Neural cell (in vitro differentiated cells): ENCODE results near the gene WWC1. TPM values are rescaled to one million over a fixed set of nuclear protein-coding genes. Genes with fewer than 3 reads are reported as not detected.

Experiments
- H2AFZ ChIP-seq: fragments of 200-600, 300-800 bp; sonication (generic), shearing (Covaris generic); 2 replicates; pipeline ENCODE4 v1.6.0; 2014; ENCODE audit warnings: low read depth, mild to moderate bottlenecking, antibody characterized with exemption, low read length, moderate library complexity
- H3F3A ChIP-seq: fragments of 200-600 bp; shearing (Covaris generic); 2 replicates; pipeline ENCODE4 v1.6.1; 2016; ENCODE audit warnings: mild to moderate bottlenecking, moderate library complexity, mixed read lengths, antibody characterized with exemption, low read length; ENCODE audit not compliant: insufficient read depth, poor library complexity, severe bottlenecking
- H3K27ac ChIP-seq: fragments of 200-600, 300-800 bp; sonication (generic), shearing (Covaris generic); 2 replicates; pipeline ENCODE4 v1.5.1; 2014; ENCODE audit warnings: mild to moderate bottlenecking, low read length, moderate library complexity
- H3K27me3 ChIP-seq: fragments of 300-800, 200-600 bp; sonication (generic), shearing (Covaris generic); 2 replicates; pipeline ENCODE4 v1.6.0; 2014; ENCODE audit warnings: mild to moderate bottlenecking, low read depth, low read length, moderate library complexity; ENCODE audit not compliant: insufficient read depth
- H3K36me3 ChIP-seq: fragments of 300-800, 200-600 bp; sonication (generic), shearing (Covaris generic); 2 replicates; pipeline ENCODE4 v1.5.1; 2014; ENCODE audit warnings: mild to moderate bottlenecking, antibody characterized with exemption, low read length, moderate library complexity; ENCODE audit not compliant: insufficient read depth
- H3K4me2 ChIP-seq: fragments of 300-800, 200-600 bp; sonication (generic), shearing (Covaris generic); 2 replicates; pipeline ENCODE4 v1.6.0; 2014; ENCODE audit warnings: mild to moderate bottlenecking, low read length
- H3K4me3 ChIP-seq: fragments of 300-800, 200-600 bp; sonication (generic), shearing (Covaris generic); 2 replicates; pipeline ENCODE4 v1.5.1; 2014; ENCODE audit warnings: mild to moderate bottlenecking, low read length, moderate library complexity
- H3K79me2 ChIP-seq: fragments of 200-600 bp; shearing (Covaris generic); replicated peaks from 2 replicates; pipeline ENCODE4 v1.6.0; 2014; ENCODE audit warnings: mild to moderate bottlenecking, low read length, moderate library complexity; ENCODE audit not compliant: insufficient read depth
- H3K9ac ChIP-seq: fragments of 300-800, 200-600 bp; sonication (generic), shearing (Covaris generic); 2 replicates; pipeline ENCODE4 v1.6.1; 2016; ENCODE audit warnings: mild to moderate bottlenecking, low read length, mixed read lengths
- H3K9me2 ChIP-seq: fragments of 200-600 bp; shearing (Covaris generic); 2 replicates; pipeline ENCODE4 v1.6.1; 2016; ENCODE audit warnings: mild to moderate bottlenecking, low read length, mixed read lengths; ENCODE audit not compliant: insufficient read depth
- H3K9me3 ChIP-seq: fragments of 200-600, 300-800 bp; sonication (generic), shearing (Covaris generic); 2 replicates; pipeline ENCODE4 v1.6.1; 2016; ENCODE audit warnings: mild to moderate bottlenecking, mixed run types, low read length, moderate library complexity, mixed read lengths
- H4K20me1 ChIP-seq: fragments of 200-600 bp; shearing (Covaris generic); 2 replicates; pipeline ENCODE4 v1.6.1; 2016; ENCODE audit warnings: mild to moderate bottlenecking, mixed run types; ENCODE audit not compliant: insufficient read depth
- EP300 ChIP-seq: fragments of 450-650 bp; conservative IDR thresholded peaks from 2 replicates; pipeline ENCODE4 v1.6.1; 2014; ENCODE audit warnings: antibody characterized with exemption, mild to moderate bottlenecking, moderate library complexity; ENCODE audit not compliant: poor library complexity, severe bottlenecking
- EZH2 ChIP-seq: fragments of 200-600, 300-800 bp; shearing (Covaris generic), sonication (generic); IDR thresholded peaks from 2 replicates; pipeline ENCODE4 v1.6.1; 2014; ENCODE audit warnings: antibody characterized with exemption, low read length, borderline replicate concordance, mild to moderate bottlenecking; ENCODE audit not compliant: insufficient read depth, poor library complexity, severe bottlenecking
- MXI1 ChIP-seq: fragments of 450-650 bp; conservative IDR thresholded peaks from 2 replicates; pipeline ENCODE4 v1.6.1; 2014; ENCODE audit warnings: antibody characterized with exemption, mild to moderate bottlenecking; ENCODE audit not compliant: poor library complexity, severe bottlenecking
- POLR2AphosphoS5 ChIP-seq: IDR thresholded peaks from 2 replicates; pipeline ENCODE4 v1.6.1; 2012
- RAD21 ChIP-seq: fragments of 450-650 bp; conservative IDR thresholded peaks from 2 replicates; pipeline ENCODE4 v1.6.1; 2014; ENCODE audit warnings: antibody characterized with exemption, mild to moderate bottlenecking, moderate library complexity
- SMC3 ChIP-seq: fragments of 450-650 bp; conservative IDR thresholded peaks from 2 replicates; pipeline ENCODE4 v1.6.1; 2014; ENCODE audit warnings: antibody characterized with exemption, mild to moderate bottlenecking, moderate library complexity; ENCODE audit not compliant: poor library complexity
- TAF1 ChIP-seq: IDR thresholded peaks from 2 replicates; pipeline ENCODE4 v1.6.1; 2012; ENCODE audit warnings: low read depth
- polyA plus RNA-seq: library from polyadenylated mRNA; depleted of rRNA; stranded (reverse); fragments of >200 nt; gene quantifications from 2 replicates; pipeline ENCODE4 v1.2.3, GENCODE V29; 2014
- TF ChIP-seq, protein P1 (sequence below): IDR thresholded peaks from 2 replicates; pipeline ENCODE4 v1.6.1; 2012; ENCODE audit warnings: borderline replicate concordance
- TF ChIP-seq, protein P2 (sequence below): fragments of 450-650 bp; IDR thresholded peaks from 2 replicates; pipeline ENCODE4 v1.5.1; 2014; ENCODE audit warnings: antibody characterized with exemption, mild to moderate bottlenecking, moderate library complexity; ENCODE audit not compliant: poor library complexity, severe bottlenecking

The WWC1 gene
- polyA plus RNA-seq, 1 donor from 2014 or later: 0.97 TPM

DNA sequence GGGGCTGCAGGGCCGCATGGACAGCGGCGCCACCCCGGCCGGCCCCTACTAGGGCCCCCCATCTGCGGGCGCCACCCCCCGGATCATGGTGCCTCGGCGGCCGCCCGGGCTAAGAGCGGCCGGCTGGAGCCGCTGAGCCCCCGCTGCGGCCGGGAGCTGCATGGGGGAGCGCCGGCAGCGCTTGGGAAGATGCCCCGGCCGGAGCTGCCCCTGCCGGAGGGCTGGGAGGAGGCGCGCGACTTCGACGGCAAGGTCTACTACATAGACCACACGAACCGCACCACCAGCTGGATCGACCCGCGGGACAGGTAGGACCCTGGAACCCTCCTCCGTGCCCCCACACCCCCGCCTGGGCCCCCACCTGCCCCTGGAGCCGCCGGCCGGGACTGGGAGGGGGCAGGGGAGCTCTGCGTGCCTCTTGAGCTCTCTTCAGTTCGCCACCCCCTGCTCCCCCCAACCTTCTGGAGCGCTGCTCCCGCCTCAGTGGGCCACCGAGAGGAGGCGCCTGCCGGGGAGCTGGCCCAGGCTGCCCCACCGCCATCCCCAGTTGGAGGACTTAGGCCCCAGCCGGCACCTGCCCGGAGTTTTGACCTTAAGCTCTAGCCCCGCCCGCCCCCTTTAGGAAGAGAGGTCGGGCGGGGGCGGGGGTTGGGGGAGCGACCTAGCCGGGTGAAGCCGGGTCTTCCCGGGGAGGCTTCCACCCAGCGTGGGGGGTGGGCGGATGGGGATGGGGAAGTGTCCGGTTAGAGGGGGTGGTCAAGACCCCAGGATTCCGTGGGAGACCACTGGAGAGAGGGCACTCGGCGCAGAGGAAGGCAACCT, 730 bp downstream of the WWC1 start:
- H2AFZ ChIP-seq: no peak overlapping the region
- no peaks in the 10 kb centered on the region for H3F3A ChIP-seq
- H3K79me2 ChIP-seq: no peaks in the 10 kb centered on the region
- peak overlapping the region; percentile 55 for H3K9ac ChIP-seq
- H3K9me2 ChIP-seq: no peaks in the 10 kb centered on the region
- no peaks in the 10 kb centered on the region for H3K36me3 ChIP-seq
- no peak overlapping the region for H3K27ac ChIP-seq
- peaks cover 13% of the 10 kb centered on the region for H3K27me3 ChIP-seq
- H4K20me1 ChIP-seq: no peaks in the 10 kb centered on the region
- peak overlapping the region; percentile 67 for H3K4me3 ChIP-seq
- no peaks in the 10 kb centered on the region for H3K9me3 ChIP-seq
- no peak overlapping the region for H3K4me2 ChIP-seq
- TF ChIP-seq, protein P1, sequence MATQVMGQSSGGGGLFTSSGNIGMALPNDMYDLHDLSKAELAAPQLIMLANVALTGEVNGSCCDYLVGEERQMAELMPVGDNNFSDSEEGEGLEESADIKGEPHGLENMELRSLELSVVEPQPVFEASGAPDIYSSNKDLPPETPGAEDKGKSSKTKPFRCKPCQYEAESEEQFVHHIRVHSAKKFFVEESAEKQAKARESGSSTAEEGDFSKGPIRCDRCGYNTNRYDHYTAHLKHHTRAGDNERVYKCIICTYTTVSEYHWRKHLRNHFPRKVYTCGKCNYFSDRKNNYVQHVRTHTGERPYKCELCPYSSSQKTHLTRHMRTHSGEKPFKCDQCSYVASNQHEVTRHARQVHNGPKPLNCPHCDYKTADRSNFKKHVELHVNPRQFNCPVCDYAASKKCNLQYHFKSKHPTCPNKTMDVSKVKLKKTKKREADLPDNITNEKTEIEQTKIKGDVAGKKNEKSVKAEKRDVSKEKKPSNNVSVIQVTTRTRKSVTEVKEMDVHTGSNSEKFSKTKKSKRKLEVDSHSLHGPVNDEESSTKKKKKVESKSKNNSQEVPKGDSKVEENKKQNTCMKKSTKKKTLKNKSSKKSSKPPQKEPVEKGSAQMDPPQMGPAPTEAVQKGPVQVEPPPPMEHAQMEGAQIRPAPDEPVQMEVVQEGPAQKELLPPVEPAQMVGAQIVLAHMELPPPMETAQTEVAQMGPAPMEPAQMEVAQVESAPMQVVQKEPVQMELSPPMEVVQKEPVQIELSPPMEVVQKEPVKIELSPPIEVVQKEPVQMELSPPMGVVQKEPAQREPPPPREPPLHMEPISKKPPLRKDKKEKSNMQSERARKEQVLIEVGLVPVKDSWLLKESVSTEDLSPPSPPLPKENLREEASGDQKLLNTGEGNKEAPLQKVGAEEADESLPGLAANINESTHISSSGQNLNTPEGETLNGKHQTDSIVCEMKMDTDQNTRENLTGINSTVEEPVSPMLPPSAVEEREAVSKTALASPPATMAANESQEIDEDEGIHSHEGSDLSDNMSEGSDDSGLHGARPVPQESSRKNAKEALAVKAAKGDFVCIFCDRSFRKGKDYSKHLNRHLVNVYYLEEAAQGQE: no peak
- no peak for TF ChIP-seq EZH2
- no peak for TF ChIP-seq POLR2AphosphoS5
- TF ChIP-seq EP300: no peak
- no peak for TF ChIP-seq MXI1
- no peak for TF ChIP-seq TAF1
- TF ChIP-seq, protein P2, sequence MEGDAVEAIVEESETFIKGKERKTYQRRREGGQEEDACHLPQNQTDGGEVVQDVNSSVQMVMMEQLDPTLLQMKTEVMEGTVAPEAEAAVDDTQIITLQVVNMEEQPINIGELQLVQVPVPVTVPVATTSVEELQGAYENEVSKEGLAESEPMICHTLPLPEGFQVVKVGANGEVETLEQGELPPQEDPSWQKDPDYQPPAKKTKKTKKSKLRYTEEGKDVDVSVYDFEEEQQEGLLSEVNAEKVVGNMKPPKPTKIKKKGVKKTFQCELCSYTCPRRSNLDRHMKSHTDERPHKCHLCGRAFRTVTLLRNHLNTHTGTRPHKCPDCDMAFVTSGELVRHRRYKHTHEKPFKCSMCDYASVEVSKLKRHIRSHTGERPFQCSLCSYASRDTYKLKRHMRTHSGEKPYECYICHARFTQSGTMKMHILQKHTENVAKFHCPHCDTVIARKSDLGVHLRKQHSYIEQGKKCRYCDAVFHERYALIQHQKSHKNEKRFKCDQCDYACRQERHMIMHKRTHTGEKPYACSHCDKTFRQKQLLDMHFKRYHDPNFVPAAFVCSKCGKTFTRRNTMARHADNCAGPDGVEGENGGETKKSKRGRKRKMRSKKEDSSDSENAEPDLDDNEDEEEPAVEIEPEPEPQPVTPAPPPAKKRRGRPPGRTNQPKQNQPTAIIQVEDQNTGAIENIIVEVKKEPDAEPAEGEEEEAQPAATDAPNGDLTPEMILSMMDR: no peak
- TF ChIP-seq SMC3: no peak
- no peak for TF ChIP-seq RAD21

DNA sequence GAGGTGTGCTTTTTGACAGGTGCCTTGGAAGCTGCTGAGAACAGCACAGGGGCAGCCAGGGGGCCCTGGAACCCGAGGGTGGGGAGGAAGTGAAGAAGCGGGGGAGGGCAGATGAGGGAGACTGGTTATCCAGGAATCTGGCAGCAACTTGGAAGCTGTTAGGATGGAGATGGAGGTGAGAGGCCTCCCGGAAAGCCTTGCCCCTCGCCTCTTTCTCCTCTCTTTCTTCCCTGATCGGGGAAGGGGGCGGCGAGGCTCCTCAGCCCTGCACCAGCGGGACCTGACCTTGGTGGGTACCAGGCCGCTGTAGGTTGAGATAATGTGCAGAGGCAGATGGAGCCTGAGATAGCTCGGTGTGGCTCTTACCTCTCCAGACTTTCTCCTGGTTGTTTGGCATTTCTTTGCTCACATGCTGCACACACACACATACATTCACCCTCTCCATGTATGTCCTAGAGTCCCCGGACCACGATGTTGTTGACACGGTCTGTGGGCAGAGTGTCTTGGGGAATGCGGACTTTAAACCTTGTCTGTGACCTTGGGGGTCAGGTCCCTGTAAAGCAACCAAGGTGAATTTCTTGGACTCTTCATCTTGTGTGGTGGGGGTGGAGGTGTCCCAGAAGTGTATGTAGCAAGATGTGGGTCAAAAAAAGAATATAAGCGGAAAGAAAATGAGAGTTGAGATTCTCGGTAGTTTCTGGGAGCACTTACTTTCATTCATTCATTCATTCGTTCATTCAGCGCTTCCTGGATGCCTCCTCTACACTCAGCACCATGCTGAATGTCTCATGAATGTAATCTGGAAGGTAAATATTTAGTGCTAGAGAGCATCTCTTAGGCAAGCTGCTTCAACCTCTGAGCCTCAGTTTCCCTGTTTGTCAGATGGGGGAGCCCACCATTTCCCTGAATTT, 1.6 kb downstream of the WWC1 start:
- no peak for TF ChIP-seq POLR2AphosphoS5
- no peak for TF ChIP-seq MXI1
- TF ChIP-seq EZH2: no peak
- no peak for TF ChIP-seq EP300
- TF ChIP-seq RAD21: no peak
- TF ChIP-seq, protein P1: no peak
- peak overlapping the region; percentile 67 for H3K4me3 ChIP-seq
- H3K9ac ChIP-seq: no peak overlapping the region
- H3K9me3 ChIP-seq: no peaks in the 10 kb centered on the region
- H4K20me1 ChIP-seq: no peaks in the 10 kb centered on the region
- no peaks in the 10 kb centered on the region for H3K36me3 ChIP-seq
- no peak overlapping the region for H3K4me2 ChIP-seq
- no peak overlapping the region for H2AFZ ChIP-seq
- no peaks in the 10 kb centered on the region for H3F3A ChIP-seq
- H3K27me3 ChIP-seq: peaks cover 13% of the 10 kb centered on the region
- H3K79me2 ChIP-seq: no peaks in the 10 kb centered on the region
- no peak overlapping the region for H3K27ac ChIP-seq
- H3K9me2 ChIP-seq: no peaks in the 10 kb centered on the region
